Endothelial cell (in vitro differentiated cells): ENCODE data around the gene SNX2. TPM values are rescaled to one million over a fixed set of nuclear protein-coding genes. Genes with fewer than 3 reads are reported as not detected.

Experiments
- DNase-seq: peaks from one replicate; pipeline ENCODE4 v3.0.0; 2021; ENCODE audit warnings: low spot score
- H3K27ac Mint-ChIP-seq: one replicate; pipeline ENCODE4 v1.8.0; 2021; ENCODE audit warnings: mixed read lengths, inconsistent platforms; ENCODE audit not compliant: unreplicated experiment
- H3K27me3 Mint-ChIP-seq: one replicate; pipeline ENCODE4 v1.8.0; 2021; ENCODE audit warnings: mild to moderate bottlenecking, moderate library complexity, mixed read lengths, inconsistent platforms; ENCODE audit not compliant: unreplicated experiment
- H3K36me3 Mint-ChIP-seq: one replicate; pipeline ENCODE4 v1.8.0; 2021; ENCODE audit warnings: mild to moderate bottlenecking, low read depth, mixed read lengths, inconsistent platforms; ENCODE audit not compliant: unreplicated experiment
- H3K4me1 Mint-ChIP-seq: one replicate; pipeline ENCODE4 v1.8.0; 2021; ENCODE audit warnings: mild to moderate bottlenecking, mixed read lengths, inconsistent platforms; ENCODE audit not compliant: unreplicated experiment
- H3K4me3 Mint-ChIP-seq: one replicate; pipeline ENCODE4 v1.8.0; 2021; ENCODE audit warnings: mild to moderate bottlenecking, mixed read lengths, inconsistent platforms; ENCODE audit not compliant: unreplicated experiment
- H3K9me3 Mint-ChIP-seq: one replicate; pipeline ENCODE4 v1.8.0; 2021; ENCODE audit warnings: mixed read lengths, inconsistent platforms; ENCODE audit not compliant: unreplicated experiment
- total RNA-seq: library from RNA; stranded (reverse); fragmentation: NEBNext Ultra II Directional; extraction: Animal tissue kit (Norgen Biotek cat#: 25700); gene quantifications from one replicate; pipeline ENCODE4 v1.2.1, GENCODE V29; 2021; ENCODE audit not compliant: unreplicated experiment
- TF ChIP-seq, protein P1 (sequence below): fragments of 200-600 bp; sonication (generic); IDR thresholded peaks from one replicate; pipeline ENCODE4 v1.5.0; 2021; ENCODE audit warnings: antibody characterized with exemption; ENCODE audit not compliant: unreplicated experiment

The SNX2 gene
- total RNA-seq, 1 donor from 2014 or later = 90.5 TPM

- Mint-ChIP-seq H3K4me1 (peaks cover 9% of the 10 kb centered on the region), H3K36me3 (no peaks in the 10 kb centered on the region), H3K27me3 (peaks cover 2% of the 10 kb centered on the region), H3K9me3 (no peaks in the 10 kb centered on the region), H3K4me3 (no peak overlapping the region), H3K27ac (no peak overlapping the region)
- TF ChIP-seq, protein P1, sequence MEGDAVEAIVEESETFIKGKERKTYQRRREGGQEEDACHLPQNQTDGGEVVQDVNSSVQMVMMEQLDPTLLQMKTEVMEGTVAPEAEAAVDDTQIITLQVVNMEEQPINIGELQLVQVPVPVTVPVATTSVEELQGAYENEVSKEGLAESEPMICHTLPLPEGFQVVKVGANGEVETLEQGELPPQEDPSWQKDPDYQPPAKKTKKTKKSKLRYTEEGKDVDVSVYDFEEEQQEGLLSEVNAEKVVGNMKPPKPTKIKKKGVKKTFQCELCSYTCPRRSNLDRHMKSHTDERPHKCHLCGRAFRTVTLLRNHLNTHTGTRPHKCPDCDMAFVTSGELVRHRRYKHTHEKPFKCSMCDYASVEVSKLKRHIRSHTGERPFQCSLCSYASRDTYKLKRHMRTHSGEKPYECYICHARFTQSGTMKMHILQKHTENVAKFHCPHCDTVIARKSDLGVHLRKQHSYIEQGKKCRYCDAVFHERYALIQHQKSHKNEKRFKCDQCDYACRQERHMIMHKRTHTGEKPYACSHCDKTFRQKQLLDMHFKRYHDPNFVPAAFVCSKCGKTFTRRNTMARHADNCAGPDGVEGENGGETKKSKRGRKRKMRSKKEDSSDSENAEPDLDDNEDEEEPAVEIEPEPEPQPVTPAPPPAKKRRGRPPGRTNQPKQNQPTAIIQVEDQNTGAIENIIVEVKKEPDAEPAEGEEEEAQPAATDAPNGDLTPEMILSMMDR = no peak
- no peak for DNase-seq
Observed at GRCh38 chr5:122870219-122870856, 95.5 kb downstream of the SNX2 start.

DNA sequence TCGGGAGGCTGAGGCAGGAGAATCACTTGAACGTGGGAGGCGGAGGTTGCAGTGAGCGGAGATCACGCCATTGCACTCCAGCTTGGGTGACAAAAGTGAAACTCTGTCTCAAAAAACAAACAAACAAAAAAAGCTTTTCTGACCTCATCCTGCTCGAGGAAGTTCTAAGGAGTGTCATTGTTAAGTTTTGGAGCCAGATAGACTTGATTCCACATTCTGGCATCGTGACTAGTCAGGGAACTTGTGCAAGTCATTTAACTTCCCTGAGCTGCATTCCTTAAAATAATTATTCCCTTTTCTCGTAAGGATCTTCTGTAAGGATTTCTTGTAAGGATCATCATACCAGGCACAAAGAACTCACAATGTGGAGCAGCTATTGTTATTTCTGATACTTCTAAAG, 96.8 kb downstream of the SNX2 start:
- TF ChIP-seq, protein P1 = no peak
- Mint-ChIP-seq H3K9me3 (no peaks in the 10 kb centered on the region), H3K4me1 (peaks cover 9% of the 10 kb centered on the region), H3K4me3 (no peak overlapping the region), H3K36me3 (no peaks in the 10 kb centered on the region), H3K27me3 (peaks cover 2% of the 10 kb centered on the region), H3K27ac (no peak overlapping the region)
- no peak for DNase-seq

- Mint-ChIP-seq H3K4me3 (no peak overlapping the region), H3K4me1 (peaks cover 9% of the 10 kb centered on the region), H3K27me3 (peaks cover 2% of the 10 kb centered on the region), H3K36me3 (peaks cover 3% of the 10 kb centered on the region), H3K27ac (no peak overlapping the region), H3K9me3 (no peaks in the 10 kb centered on the region)
- TF ChIP-seq, protein P1 = no peak
- no peak for DNase-seq
Observed at GRCh38 chr5:122874179-122874875, 99.4 kb downstream of the SNX2 start.

GRCh38 chr5:122877518-122877917, 102.6 kb downstream of the SNX2 start:
- TF ChIP-seq, protein P1 = no peak
- DNase-seq = no peak

GRCh38 chr5:122879076-122879475, 104.2 kb downstream of the SNX2 start:
- peaks cover 2% of the 10 kb centered on the region for H3K27me3 Mint-ChIP-seq
- no peak for DNase-seq

More at GRCh38 chr5:122877518-122877917, 102.6 kb downstream of the SNX2 start:
- Mint-ChIP-seq H3K9me3 (no peaks in the 10 kb centered on the region), H3K4me1 (peaks cover 7% of the 10 kb centered on the region), H3K36me3 (peaks cover 3% of the 10 kb centered on the region), H3K27me3 (peaks cover 2% of the 10 kb centered on the region), H3K27ac (no peak overlapping the region), H3K4me3 (no peak overlapping the region)

More at GRCh38 chr5:122879076-122879475, 104.2 kb downstream of the SNX2 start:
- H3K27ac Mint-ChIP-seq = no peak overlapping the region
- H3K9me3 Mint-ChIP-seq = no peaks in the 10 kb centered on the region
- TF ChIP-seq, protein P1 = no peak
- peaks cover 3% of the 10 kb centered on the region for H3K36me3 Mint-ChIP-seq
- H3K4me1 Mint-ChIP-seq = peaks cover 5% of the 10 kb centered on the region
- H3K4me3 Mint-ChIP-seq = no peak overlapping the region
